CD4-positive, alpha-beta T cell treated with Interleukin-17A for 1 hour (primary cell): ENCODE results near the gene SUGCT.

Experiments
- DNase-seq: peaks from one replicate; pipeline ENCODE4 v3.0.0-alpha.2; 2020

Gene SUGCT

GRCh38 chr7:40418983-40419382 lies 284.2 kb downstream of the SUGCT start:
- no peak for DNase-seq

GRCh38 chr7:40419806-40420205 lies 285.0 kb downstream of the SUGCT start:
- DNase-seq, result no peak

- no peak for DNase-seq
Observed at GRCh38 chr7:40421433-40421832, 286.6 kb downstream of the SUGCT start.

GRCh38 chr7:40425696-40426095 lies 290.9 kb downstream of the SUGCT start:
- no peak for DNase-seq

- DNase-seq, result no peak
Observed at GRCh38 chr7:40428421-40428820, 293.6 kb downstream of the SUGCT start.

GRCh38 chr7:40429826-40430225 lies 295.0 kb downstream of the SUGCT start:
- DNase-seq, result no peak

DNA sequence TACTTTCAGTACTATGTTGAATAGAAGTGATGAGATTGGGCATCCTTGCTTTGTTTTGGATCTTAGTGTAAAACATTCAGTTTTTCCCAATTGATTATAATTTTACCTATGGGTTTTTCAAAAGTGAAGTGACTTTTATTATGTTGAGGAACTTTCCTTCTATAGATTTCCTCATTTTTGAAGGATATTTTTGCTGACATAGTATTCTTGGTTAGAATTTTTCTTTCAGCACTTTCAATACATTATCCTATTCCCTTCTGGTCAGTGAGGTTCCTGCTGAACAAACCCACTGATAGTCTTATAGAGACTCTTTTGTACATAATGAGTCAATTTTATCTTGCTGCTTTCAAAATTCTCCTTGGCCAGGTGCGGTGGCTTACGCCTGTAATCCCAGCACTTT lies 297.2 kb downstream of the SUGCT start:
- no peak for DNase-seq

DNA sequence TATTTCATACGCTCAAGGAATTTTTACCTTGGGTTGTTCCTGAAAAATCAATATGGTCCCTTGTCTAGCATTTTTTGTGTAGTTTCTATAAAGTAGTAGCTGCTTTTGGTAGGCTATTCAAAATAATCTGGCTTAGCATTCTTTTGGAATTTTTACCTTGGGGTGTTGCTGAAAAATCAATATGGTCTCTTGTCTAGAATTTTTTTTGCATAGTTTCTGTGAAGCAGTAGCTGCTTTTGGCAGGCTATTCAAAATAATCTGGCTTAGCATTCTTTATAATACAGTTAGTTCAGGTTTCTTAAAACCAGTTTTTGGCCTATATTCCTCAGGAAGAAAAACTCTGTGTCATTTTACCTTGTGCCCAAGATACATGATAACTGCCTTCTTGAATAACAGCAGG lies 301.9 kb downstream of the SUGCT start:
- DNase-seq, result no peak

DNA sequence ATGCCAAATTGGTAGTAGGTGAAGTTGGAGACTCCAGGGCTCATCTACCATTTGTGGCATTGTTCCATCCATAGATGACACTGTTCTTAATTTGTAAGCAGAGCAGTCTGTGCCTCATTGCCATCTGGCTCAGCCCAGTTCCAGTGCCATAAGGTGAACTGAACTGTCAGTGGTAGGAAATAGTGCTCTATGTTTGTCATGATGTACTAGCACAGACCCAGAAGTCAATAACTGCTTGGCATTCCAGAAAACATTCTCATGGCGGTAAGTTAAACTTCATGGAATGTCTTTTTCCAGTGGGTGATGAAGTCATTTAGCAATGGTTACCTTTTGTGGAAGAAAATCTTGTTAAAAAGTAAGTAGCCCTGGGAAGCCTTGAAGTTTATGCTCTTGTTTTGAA lies 302.7 kb downstream of the SUGCT start:
- no peak for DNase-seq

DNA sequence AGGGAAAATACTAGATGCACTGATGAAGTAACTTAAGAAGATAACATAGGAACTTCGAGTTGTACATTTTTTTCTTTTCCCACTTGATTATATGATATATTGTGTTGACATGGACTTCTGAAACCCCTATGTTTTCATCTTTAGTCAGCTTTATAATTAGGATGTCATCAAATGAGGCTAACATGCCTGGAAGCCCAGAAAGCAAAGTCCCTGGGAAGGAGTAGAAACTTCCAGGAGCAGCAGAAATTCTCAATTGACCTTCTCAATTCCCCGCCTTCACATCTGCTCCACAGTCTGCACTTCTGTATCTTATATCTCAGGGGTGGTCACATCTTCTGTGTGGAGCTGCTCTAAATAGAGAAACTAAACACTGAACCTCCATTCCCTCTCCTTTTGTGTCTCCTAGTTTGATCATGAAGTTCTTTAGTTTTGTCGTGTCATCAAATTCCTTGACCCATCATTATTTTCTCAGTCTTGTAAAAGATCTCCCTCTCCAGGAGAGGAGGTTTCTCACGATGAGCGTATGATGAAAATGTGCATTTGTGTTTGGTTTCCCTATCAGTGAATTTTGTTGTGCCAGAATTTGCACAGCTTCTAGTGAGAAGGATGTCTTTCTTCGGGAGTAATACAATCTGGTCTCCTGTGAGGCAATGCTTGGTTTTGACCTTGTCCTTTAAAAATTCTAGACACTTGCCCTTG lies 303.3 kb downstream of the SUGCT start:
- DNase-seq, result no peak

DNA sequence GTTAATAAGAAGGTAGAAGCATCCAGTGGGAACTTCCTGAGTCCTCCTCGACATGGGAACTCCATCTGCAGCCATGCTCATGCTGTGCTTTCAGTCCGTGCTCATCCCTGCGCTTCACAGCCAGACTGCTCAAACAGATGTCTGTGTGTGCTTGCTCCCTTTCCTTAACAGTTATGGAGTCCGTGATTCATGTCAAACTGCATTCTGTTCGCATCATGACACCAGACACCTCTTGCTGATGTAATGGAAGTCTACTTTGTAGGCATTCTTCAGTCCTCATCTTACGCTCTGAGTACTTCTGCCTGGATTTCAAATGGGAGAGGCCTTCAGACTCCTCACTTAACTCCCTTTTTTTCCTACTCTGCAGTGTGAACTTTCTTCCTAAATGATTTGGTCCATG lies 304.9 kb downstream of the SUGCT start:
- DNase-seq, result no peak

- DNase-seq, result no peak
Observed at GRCh38 chr7:40447345-40447744, 312.5 kb downstream of the SUGCT start.

- no peak for DNase-seq
Observed at GRCh38 chr7:40455485-40455884, 320.7 kb downstream of the SUGCT start.

DNA sequence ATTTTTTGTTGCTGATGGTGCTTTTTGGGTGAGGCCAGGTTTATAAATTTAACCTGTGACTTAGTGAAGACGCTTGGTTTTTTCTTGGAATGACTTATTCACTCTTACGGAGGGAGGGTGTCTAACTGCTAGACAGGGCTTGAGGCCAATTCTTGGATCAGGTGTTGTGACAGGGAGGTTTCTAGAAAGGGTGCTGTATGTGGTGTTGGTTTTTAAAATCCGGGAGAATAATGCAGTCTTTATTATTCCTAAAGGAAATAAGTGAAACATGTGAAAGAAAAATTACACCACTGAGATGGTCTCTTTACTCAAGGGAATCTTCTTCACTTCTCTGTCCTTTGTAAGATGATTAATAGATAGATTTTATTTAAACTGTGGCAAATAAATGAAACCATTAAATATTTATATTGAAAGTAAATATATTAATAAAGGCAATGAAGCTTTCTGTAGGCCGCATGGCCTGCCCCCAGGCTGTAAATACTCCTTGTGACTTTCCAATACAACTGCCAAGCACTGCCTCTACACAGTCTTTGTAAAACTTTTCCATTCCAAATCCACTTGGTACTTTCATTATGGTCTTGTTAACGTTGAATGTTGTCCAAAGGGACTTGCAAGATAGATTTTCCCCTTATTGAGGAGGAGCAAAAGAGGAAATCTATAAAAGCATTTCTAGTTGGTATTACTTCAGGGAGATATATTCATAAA lies 323.1 kb downstream of the SUGCT start:
- DNase-seq, result no peak

DNA sequence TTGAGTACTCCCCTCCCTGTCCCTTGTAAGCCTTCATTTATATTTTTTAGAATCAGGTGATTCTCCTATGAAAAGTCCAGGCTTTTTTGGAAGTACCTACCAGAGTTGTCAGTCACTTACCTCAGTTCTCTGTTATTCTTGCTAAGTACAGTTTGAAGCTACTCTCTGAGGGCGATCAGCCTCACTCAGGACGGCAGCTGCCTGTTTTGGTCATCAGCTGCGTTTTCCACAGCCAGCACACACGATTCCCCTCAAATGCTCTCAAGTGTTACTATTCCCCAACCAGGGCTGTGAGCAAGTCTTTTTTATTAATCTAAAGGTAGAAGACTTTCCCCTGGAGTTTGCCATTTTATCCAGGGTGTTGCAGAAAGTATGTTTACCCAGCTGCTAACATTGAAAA lies 328.6 kb downstream of the SUGCT start:
- DNase-seq, result no peak

- DNase-seq, result no peak
Observed at GRCh38 chr7:40468891-40469864, 334.4 kb downstream of the SUGCT start.

GRCh38 chr7:40470091-40470592 lies 335.3 kb downstream of the SUGCT start:
- no peak for DNase-seq

- DNase-seq, result no peak
Observed at GRCh38 chr7:40470817-40471216, 336.0 kb downstream of the SUGCT start.

DNA sequence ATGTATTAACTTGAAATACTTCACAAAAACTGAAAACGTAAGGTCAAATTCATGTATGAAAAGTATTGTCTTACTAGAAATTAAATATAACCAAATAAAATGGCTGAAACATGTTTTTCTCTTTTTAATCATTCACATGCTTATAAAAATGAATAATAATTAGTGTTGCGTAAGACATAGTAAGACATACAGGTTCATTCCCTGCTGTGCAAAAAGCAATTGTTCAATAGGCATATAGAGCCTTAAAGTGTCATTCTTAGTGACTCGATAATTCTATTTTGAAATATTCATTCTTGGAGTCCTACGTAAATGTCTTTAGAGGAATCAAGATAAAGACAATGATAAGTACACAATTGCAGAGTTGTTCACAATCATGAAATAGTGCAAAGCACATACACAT lies 337.1 kb downstream of the SUGCT start:
- no peak for DNase-seq

GRCh38 chr7:40474790-40475680 lies 340.2 kb downstream of the SUGCT start:
- DNase-seq, result no peak

- no peak for DNase-seq
Observed at GRCh38 chr7:40475681-40475982, 340.8 kb downstream of the SUGCT start.

DNA sequence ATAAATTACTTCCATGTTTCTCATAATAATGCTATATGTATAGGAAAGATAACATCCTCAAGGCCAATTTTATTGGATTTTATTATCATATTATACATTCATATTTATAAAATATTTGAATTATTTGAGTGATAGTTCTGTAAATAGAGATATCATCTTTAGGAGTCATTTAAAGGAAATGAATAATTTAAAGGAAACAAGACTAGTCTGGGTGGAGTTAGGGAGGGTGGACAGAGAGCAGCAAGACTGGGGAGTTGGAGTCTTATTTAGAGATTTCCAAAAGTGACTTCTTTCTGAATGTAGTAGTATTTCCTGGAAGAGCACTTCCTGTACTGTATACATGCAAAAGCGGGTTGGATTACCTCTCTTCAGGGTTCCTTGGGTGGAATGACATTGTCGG lies 342.3 kb downstream of the SUGCT start:
- DNase-seq, result no peak

DNA sequence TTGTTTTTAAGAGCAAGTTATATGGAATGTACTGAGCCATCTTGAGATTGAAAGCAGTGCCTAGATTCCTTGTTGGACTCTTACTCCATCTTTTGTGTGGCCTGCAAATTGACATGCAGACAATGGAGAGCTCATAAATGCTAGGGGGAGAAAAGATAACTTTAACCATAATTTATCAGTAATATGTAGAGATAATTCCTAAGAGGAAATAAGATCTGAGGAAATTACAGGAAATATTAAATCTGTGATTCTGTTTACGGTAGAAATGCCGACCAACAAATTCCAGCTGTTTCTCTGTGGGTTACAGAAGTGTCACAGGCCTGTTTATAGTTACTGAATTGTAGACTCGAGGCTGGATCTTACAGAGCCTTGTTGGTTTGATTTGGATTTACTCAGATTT lies 348.0 kb downstream of the SUGCT start:
- no peak for DNase-seq
